ENCODE results near the gene EPB41.
"Not testable (repeated sequence)": the region's sequence is repeated elsewhere in the genome, so short reads cannot be mapped to it uniquely, and the experiment has no call there.

EPB41 gene

GRCh38 chr1:29047142-29047541, 132.8 kb downstream of the EPB41 start:
- Mint-ChIP-seq H3K36me3 (peaks cover 17 to 25% of the 10 kb centered on the region in 2 donors), H3K9me3 (no peaks in the 10 kb centered on the region), H3K4me3 (no peak overlapping the region), H3K27ac (no peak overlapping the region), H3K27me3 (no peaks in the 10 kb centered on the region), H3K4me1 (no peaks in the 10 kb centered on the region)
- ATAC-seq (replicated peaks) (no peak), DNase-seq (no peak)

GRCh38 chr1:29050166-29050565, 135.8 kb downstream of the EPB41 start:
- no peak overlapping the region for H3K27ac Mint-ChIP-seq
- ATAC-seq (replicated peaks), result no peak
- no peaks in the 10 kb centered on the region for H3K4me1 Mint-ChIP-seq

GRCh38 chr1:29052100-29052499, 137.7 kb downstream of the EPB41 start:
- Mint-ChIP-seq H3K27ac (no peak overlapping the region), H3K4me1 (no peaks in the 10 kb centered on the region)

More at GRCh38 chr1:29050166-29050565, 135.8 kb downstream of the EPB41 start:
- Mint-ChIP-seq H3K27me3 (no peaks in the 10 kb centered on the region), H3K36me3 (peaks cover 10 to 12% of the 10 kb centered on the region in 2 donors), H3K9me3 (no peaks in the 10 kb centered on the region), H3K4me3 (no peak overlapping the region)
- DNase-seq, result no peak

GRCh38 chr1:29052941-29053340, 138.6 kb downstream of the EPB41 start:
- ATAC-seq (replicated peaks) (no peak), DNase-seq (no peak)
- no peak overlapping the region for H3K4me3 Mint-ChIP-seq
- no peaks in the 10 kb centered on the region for H3K9me3 Mint-ChIP-seq
- no peaks in the 10 kb centered on the region for H3K27me3 Mint-ChIP-seq
- H3K27ac Mint-ChIP-seq, result no peak overlapping the region
- H3K4me1 Mint-ChIP-seq, result no peaks in the 10 kb centered on the region
- peaks cover 12% of the 10 kb centered on the region in 2 donors for H3K36me3 Mint-ChIP-seq

More at GRCh38 chr1:29052100-29052499, 137.7 kb downstream of the EPB41 start:
- H3K4me3 Mint-ChIP-seq, result no peak overlapping the region
- DNase-seq, result no peak
- H3K9me3 Mint-ChIP-seq, result no peaks in the 10 kb centered on the region
- no peak for ATAC-seq (replicated peaks)
- H3K36me3 Mint-ChIP-seq, result peaks cover 12 to 14% of the 10 kb centered on the region in 2 donors
- H3K27me3 Mint-ChIP-seq, result no peaks in the 10 kb centered on the region

- Mint-ChIP-seq H3K4me3 (no peak overlapping the region), H3K9me3 (no peaks in the 10 kb centered on the region), H3K27me3 (no peaks in the 10 kb centered on the region), H3K4me1 (no peaks in the 10 kb centered on the region), H3K27ac (no peak overlapping the region), H3K36me3 (peaks cover 8 to 14% of the 10 kb centered on the region in 2 donors)
- ATAC-seq (replicated peaks) (no peak), DNase-seq (no peak)
Measured at GRCh38 chr1:29055160-29055559, 140.8 kb downstream of the EPB41 start.

- DNase-seq (no peak), ATAC-seq (replicated peaks) (no peak)
- Mint-ChIP-seq H3K4me1 (no peaks in the 10 kb centered on the region), H3K27ac (no peak overlapping the region), H3K4me3 (no peak overlapping the region), H3K9me3 (no peaks in the 10 kb centered on the region), H3K36me3 (peaks cover 8 to 11% of the 10 kb centered on the region in 2 donors), H3K27me3 (no peaks in the 10 kb centered on the region)
Measured at GRCh38 chr1:29056256-29056655, 141.9 kb downstream of the EPB41 start.

- no peak overlapping the region for H3K4me3 Mint-ChIP-seq
- H3K9me3 Mint-ChIP-seq, result no peaks in the 10 kb centered on the region
- peaks cover 8 to 15% of the 10 kb centered on the region in 2 donors for H3K36me3 Mint-ChIP-seq
- DNase-seq, result no peak
- H3K27me3 Mint-ChIP-seq, result no peaks in the 10 kb centered on the region
- peaks cover 7 to 12% of the 10 kb centered on the region in 2 donors for H3K4me1 Mint-ChIP-seq
- no peak for ATAC-seq (replicated peaks)
- no peak overlapping the region for H3K27ac Mint-ChIP-seq
Measured at GRCh38 chr1:29057700-29058099, 143.3 kb downstream of the EPB41 start.

GRCh38 chr1:29062157-29062942, 148.0 kb downstream of the EPB41 start:
- peaks cover 8 to 18% of the 10 kb centered on the region in 2 donors for H3K4me1 Mint-ChIP-seq
- H3K4me3 Mint-ChIP-seq, result peak overlapping the region; percentile 41 to 60
- no peaks in the 10 kb centered on the region for H3K9me3 Mint-ChIP-seq
- peaks cover 7 to 14% of the 10 kb centered on the region in 2 donors for H3K36me3 Mint-ChIP-seq
- ATAC-seq (replicated peaks), result peak; percentile 89 to 97
- peak; percentile 3 for DNase-seq
- peak overlapping the region; percentile 94 for H3K27ac Mint-ChIP-seq
- H3K27me3 Mint-ChIP-seq, result no peaks in the 10 kb centered on the region

- Mint-ChIP-seq H3K27ac (no peak overlapping the region), H3K4me1 (peaks cover 8 to 18% of the 10 kb centered on the region in 2 donors)
Measured at GRCh38 chr1:29064064-29064463, 149.7 kb downstream of the EPB41 start.

GRCh38 chr1:29077155-29077554, 162.8 kb downstream of the EPB41 start:
- no peaks in the 10 kb centered on the region for H3K9me3 Mint-ChIP-seq

More at GRCh38 chr1:29064064-29064463, 149.7 kb downstream of the EPB41 start:
- ATAC-seq (replicated peaks) (no peak), DNase-seq (no peak)
- no peaks in the 10 kb centered on the region for H3K27me3 Mint-ChIP-seq
- no peak overlapping the region for H3K4me3 Mint-ChIP-seq
- no peaks in the 10 kb centered on the region for H3K9me3 Mint-ChIP-seq
- peaks cover 9 to 22% of the 10 kb centered on the region in 2 donors for H3K36me3 Mint-ChIP-seq

GRCh38 chr1:29079916-29080629, 165.7 kb downstream of the EPB41 start:
- not testable (repeated sequence) for H3K27me3 Mint-ChIP-seq; H3K4me1 Mint-ChIP-seq; ATAC-seq (replicated peaks); H3K4me3 Mint-ChIP-seq; H3K27ac Mint-ChIP-seq; H3K9me3 Mint-ChIP-seq; DNase-seq
- H3K36me3 Mint-ChIP-seq, result peaks cover 8 to 17% of the 10 kb centered on the region in 2 donors

More at GRCh38 chr1:29077155-29077554, 162.8 kb downstream of the EPB41 start:
- DNase-seq (no peak), ATAC-seq (replicated peaks) (no peak)
- Mint-ChIP-seq H3K27ac (peak overlapping the region; percentile 25), H3K4me1 (no peaks in the 10 kb centered on the region), H3K27me3 (no peaks in the 10 kb centered on the region), H3K36me3 (peaks cover 12 to 20% of the 10 kb centered on the region in 2 donors), H3K4me3 (no peak overlapping the region)

GRCh38 chr1:29081201-29081600, 166.8 kb downstream of the EPB41 start:
- H3K27ac Mint-ChIP-seq, result peak overlapping the region; percentile 56
- no peak overlapping the region for H3K4me3 Mint-ChIP-seq
- ATAC-seq (replicated peaks) (no peak), DNase-seq (no peak)
- H3K4me1 Mint-ChIP-seq, result no peaks in the 10 kb centered on the region
- no peaks in the 10 kb centered on the region for H3K9me3 Mint-ChIP-seq
- no peaks in the 10 kb centered on the region for H3K27me3 Mint-ChIP-seq
- H3K36me3 Mint-ChIP-seq, result peaks cover 6 to 13% of the 10 kb centered on the region in 2 donors

GRCh38 chr1:29082519-29082918, 168.2 kb downstream of the EPB41 start:
- Mint-ChIP-seq H3K36me3 (peaks cover 10 to 12% of the 10 kb centered on the region in 2 donors), H3K4me1 (no peaks in the 10 kb centered on the region), H3K9me3 (no peaks in the 10 kb centered on the region), H3K4me3 (no peak overlapping the region), H3K27ac (no peak overlapping the region), H3K27me3 (no peaks in the 10 kb centered on the region)
- DNase-seq (no peak), ATAC-seq (replicated peaks) (no peak)

- DNase-seq, result no peak
- Mint-ChIP-seq H3K9me3 (no peaks in the 10 kb centered on the region), H3K4me3 (no peak overlapping the region), H3K27ac (no peak overlapping the region), H3K36me3 (peaks cover 13 to 15% of the 10 kb centered on the region in 2 donors), H3K4me1 (no peaks in the 10 kb centered on the region), H3K27me3 (no peaks in the 10 kb centered on the region)
- ATAC-seq (replicated peaks), result no peak
Measured at GRCh38 chr1:29083317-29084195, 169.2 kb downstream of the EPB41 start.

Data from stimulated activated naive B cell treated with anti-CD40 and anti-IgM and Interleukin-4, amounts not matched to agents 10 μg/mL and 1 μg/mL and 100 μg/mL, for 72 hours (primary cell).